ENCODE data around the gene MIA.

- TF ChIP-seq CTCF (conservative IDR thresholded peaks at IDR 0.05; ENCODE audit: low read depth, low read length), result no peak
- TF ChIP-seq EZH2 (IDR thresholded peaks at IDR 0.05; ENCODE audit: borderline replicate concordance, low read depth, low read length, poor library complexity, severe bottlenecking), result no peak
Measured at GRCh38 chr19:40735013-40735771, 40.1 kb upstream of the MIA start.
